Activated T-cell treated with anti-CD3 and anti-CD28 coated beads for 1 hour (primary cell): ENCODE data around the gene SLC6A7.

Experiments
- DNase-seq: peaks from one replicate; pipeline ENCODE4 v3.0.0-alpha.2; 2020; ENCODE audit warnings: low read depth

Gene SLC6A7

GRCh38 chr5:150175076-150175475 lies 14.8 kb upstream of the SLC6A7 start:
- DNase-seq, result no peak

GRCh38 chr5:150175536-150175935 lies 14.3 kb upstream of the SLC6A7 start:
- DNase-seq, result no peak

GRCh38 chr5:150176745-150177477 lies 13.0 kb upstream of the SLC6A7 start:
- no peak for DNase-seq

GRCh38 chr5:150177721-150178120 lies 12.1 kb upstream of the SLC6A7 start:
- DNase-seq, result no peak

DNA sequence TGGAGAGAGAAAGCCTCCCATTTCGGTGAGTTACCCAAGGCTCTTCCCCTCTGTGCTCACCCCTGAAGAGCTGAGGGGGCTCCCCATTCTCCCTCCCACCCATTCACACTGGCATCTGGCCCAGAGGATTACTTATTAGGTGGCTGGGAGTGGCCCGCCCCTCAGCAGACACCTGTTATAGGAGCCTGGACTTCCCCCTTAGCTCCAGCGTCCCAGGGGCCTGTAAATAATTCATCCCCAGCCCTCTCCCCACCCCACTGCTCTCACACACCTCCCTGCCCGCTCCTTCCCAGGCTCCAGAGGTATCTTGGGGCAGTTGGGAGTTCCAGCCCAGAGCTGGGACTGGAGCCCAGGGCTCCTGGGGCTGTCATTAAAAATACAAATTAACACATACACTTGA lies 11.6 kb upstream of the SLC6A7 start:
- no peak for DNase-seq

GRCh38 chr5:150179019-150179620 lies 10.7 kb upstream of the SLC6A7 start:
- DNase-seq, result no peak

DNA sequence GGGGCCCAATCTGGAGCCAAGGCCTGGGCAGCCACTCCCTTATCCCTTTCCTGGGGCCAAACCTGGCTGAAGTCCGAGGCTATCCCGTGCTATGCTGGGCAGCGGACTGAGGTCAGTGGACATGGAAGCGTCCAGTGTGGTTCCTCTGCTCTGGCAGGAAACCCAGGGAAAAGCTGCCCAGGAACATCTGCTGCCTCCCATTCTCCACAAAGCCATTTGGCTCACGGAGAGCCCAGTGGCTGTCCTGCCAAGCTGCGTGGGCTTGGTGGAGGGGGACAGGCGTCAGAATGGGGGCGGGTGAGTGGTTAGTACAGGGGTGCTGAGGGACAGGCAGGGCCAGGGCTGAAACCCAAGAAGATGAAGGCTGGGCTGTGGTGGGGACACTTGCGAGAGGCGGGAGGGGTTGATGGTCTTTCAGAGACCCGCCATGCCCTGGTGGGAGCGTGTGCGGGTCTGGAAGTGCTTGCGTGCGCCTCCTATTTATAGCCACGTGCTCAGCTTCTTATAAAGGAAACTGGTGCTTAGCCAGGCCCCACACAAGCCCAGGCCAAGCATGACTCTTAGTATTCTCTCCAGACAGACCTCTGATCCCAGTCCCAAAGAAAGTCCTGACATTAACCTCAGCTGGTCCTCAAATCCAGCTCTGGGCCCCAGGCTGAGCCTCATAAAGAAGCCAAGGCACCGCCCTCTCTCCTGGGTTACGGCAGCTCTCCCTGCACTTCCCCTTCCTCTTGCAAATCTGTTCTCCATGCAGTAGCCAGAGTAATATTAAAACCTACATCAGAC lies 9.4 kb upstream of the SLC6A7 start:
- no peak for DNase-seq

- no peak for DNase-seq
These were observed 8.8 kb upstream of the SLC6A7 start for GRCh38 chr5:150181027-150181426.

GRCh38 chr5:150181766-150182545 lies 7.9 kb upstream of the SLC6A7 start:
- no peak for DNase-seq

GRCh38 chr5:150182774-150183173 lies 7.1 kb upstream of the SLC6A7 start:
- DNase-seq, result no peak

- no peak for DNase-seq
These were observed 6.4 kb upstream of the SLC6A7 start for GRCh38 chr5:150183436-150183835.

DNA sequence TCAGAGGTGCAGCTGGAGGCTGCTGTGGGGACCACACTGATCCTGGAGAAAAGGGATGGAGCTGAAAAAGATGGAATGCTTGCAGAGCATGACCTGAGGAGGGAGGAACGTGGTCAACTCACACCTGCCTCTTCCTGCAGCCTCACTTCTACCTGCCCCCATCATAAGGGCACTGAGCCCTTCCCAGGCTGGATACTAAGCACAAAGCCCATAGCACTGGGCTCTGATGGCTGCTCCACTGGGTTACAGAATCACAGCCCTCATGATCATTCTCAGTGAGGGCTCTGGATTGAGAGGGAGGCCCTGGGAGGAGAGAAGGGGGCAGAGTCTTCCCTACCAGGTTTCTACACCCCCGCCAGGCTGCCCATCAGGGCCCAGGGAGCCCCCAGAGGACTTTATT lies 5.9 kb upstream of the SLC6A7 start:
- DNase-seq, result no peak

GRCh38 chr5:150184990-150185912 lies 4.6 kb upstream of the SLC6A7 start:
- DNase-seq, result no peak

DNA sequence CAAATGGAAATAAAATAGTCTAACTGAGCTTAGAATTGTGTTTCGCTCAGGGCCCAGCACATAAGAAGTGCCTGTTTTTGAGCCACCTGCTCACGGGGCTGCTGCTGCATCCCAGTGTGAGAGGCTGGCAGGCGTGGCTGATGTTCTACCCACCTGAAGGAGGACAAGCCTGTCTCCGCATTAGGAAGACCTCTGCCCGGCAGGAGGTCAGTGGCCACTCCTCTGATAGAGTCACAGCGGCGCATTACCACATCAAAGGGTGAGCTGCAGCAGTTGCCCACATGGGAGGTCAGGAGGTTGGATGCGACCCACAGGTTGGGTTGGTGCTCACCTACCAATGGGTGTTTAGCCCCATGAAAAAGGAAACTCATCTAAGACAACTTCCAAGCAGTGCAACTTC lies 3.7 kb upstream of the SLC6A7 start:
- DNase-seq, result no peak

GRCh38 chr5:150186897-150187296 lies 3.0 kb upstream of the SLC6A7 start:
- DNase-seq, result no peak

- DNase-seq, result no peak
These were observed 1.6 kb upstream of the SLC6A7 start for GRCh38 chr5:150188146-150188842.

- DNase-seq, result no peak
These were observed 536 bp upstream of the SLC6A7 start for GRCh38 chr5:150189326-150189725.

- no peak for DNase-seq
These were observed 679 bp downstream of the SLC6A7 start for GRCh38 chr5:150190503-150190979.

GRCh38 chr5:150190987-150191386 lies 1.1 kb downstream of the SLC6A7 start:
- DNase-seq, result no peak

- no peak for DNase-seq
These were observed 2.6 kb downstream of the SLC6A7 start for GRCh38 chr5:150192462-150192861.
